ENCODE measurements around the gene KYNU.

KYNU gene

GRCh38 chr2:142973822-142974207 lies 96.4 kb downstream of the KYNU start:
- TF ChIP-seq CTCF (IDR thresholded peaks at IDR 0.05; ENCODE audit: low read depth, low read length): no peak
- no peak for DNase-seq
- no peaks in the 10 kb centered on the region for H3K36me3 ChIP-seq
- no peaks in the 10 kb centered on the region for H3K4me1 ChIP-seq
- no peaks in the 10 kb centered on the region for H3K27me3 ChIP-seq
- H3K9me3 ChIP-seq: no peaks in the 10 kb centered on the region
- no peak overlapping the region for H3K4me3 ChIP-seq (ENCODE audit: low read depth, low read length)

- Histone ChIP-seq H3K4me3 (ENCODE audit: low read depth, low read length) (no peak overlapping the region), H3K9me3 (no peaks in the 10 kb centered on the region), H3K4me1 (no peaks in the 10 kb centered on the region), H3K27me3 (no peaks in the 10 kb centered on the region), H3K36me3 (no peaks in the 10 kb centered on the region)
- TF ChIP-seq CTCF (IDR thresholded peaks at IDR 0.05; ENCODE audit: low read depth, low read length): no peak
- no peak for DNase-seq
Measured at GRCh38 chr2:142974288-142975024, 97.0 kb downstream of the KYNU start.

- Histone ChIP-seq H3K9me3 (no peaks in the 10 kb centered on the region), H3K27me3 (no peaks in the 10 kb centered on the region), H3K4me3 (ENCODE audit: low read depth, low read length) (no peak overlapping the region), H3K36me3 (no peaks in the 10 kb centered on the region), H3K4me1 (no peaks in the 10 kb centered on the region)
- DNase-seq: no peak
- TF ChIP-seq CTCF (IDR thresholded peaks at IDR 0.05; ENCODE audit: low read depth, low read length): no peak
Measured at GRCh38 chr2:142975239-142975638, 97.8 kb downstream of the KYNU start.

- Histone ChIP-seq H3K27me3 (no peaks in the 10 kb centered on the region), H3K36me3 (no peaks in the 10 kb centered on the region), H3K4me1 (no peaks in the 10 kb centered on the region), H3K4me3 (ENCODE audit: low read depth, low read length) (no peak overlapping the region), H3K9me3 (no peaks in the 10 kb centered on the region)
- peak; percentile 29 for TF ChIP-seq CTCF (IDR thresholded peaks at IDR 0.05; ENCODE audit: low read depth, low read length)
- no peak for DNase-seq
Measured at GRCh38 chr2:142980246-142981068, 103.0 kb downstream of the KYNU start.

GRCh38 chr2:142981069-142981378 lies 103.6 kb downstream of the KYNU start:
- no peaks in the 10 kb centered on the region for H3K36me3 ChIP-seq
- H3K9me3 ChIP-seq: no peaks in the 10 kb centered on the region
- no peak overlapping the region for H3K4me3 ChIP-seq (ENCODE audit: low read depth, low read length)
- H3K27me3 ChIP-seq: no peaks in the 10 kb centered on the region
- no peaks in the 10 kb centered on the region for H3K4me1 ChIP-seq
- TF ChIP-seq CTCF (IDR thresholded peaks at IDR 0.05; ENCODE audit: low read depth, low read length): no peak
- DNase-seq: no peak

- Histone ChIP-seq H3K4me3 (ENCODE audit: low read depth, low read length) (no peak overlapping the region), H3K27me3 (no peaks in the 10 kb centered on the region), H3K9me3 (no peaks in the 10 kb centered on the region), H3K36me3 (no peaks in the 10 kb centered on the region), H3K4me1 (no peaks in the 10 kb centered on the region)
- TF ChIP-seq CTCF (IDR thresholded peaks at IDR 0.05; ENCODE audit: low read depth, low read length): no peak
- DNase-seq: no peak
Measured at GRCh38 chr2:142981756-142982155, 104.3 kb downstream of the KYNU start.

Data from BE2C (cell line).